NCI-H82 treated with DMSO at 0.1 percent for 48 hours (cell line): ENCODE data around the gene SORBS1.
"Not testable (repeated sequence)": the region's sequence is repeated elsewhere in the genome, so short reads cannot be mapped to it uniquely, and the experiment has no call there.

Source experiments
- DNase-seq: peaks from one replicate; lab custom pipeline; 2025; ENCODE audit not compliant: unreplicated experiment; lab: John Stamatoyannopoulos, UW

SORBS1 gene

GRCh38 chr10:95354110-95354509 is 207.1 kb downstream of the SORBS1 start:
- DNase-seq = no peak

GRCh38 chr10:95353123-95353522 is 208.0 kb downstream of the SORBS1 start:
- DNase-seq = no peak

- no peak for DNase-seq
These were observed 208.5 kb downstream of the SORBS1 start for GRCh38 chr10:95352684-95353083.

GRCh38 chr10:95350830-95351228 is 210.3 kb downstream of the SORBS1 start:
- no peak for DNase-seq

- no peak for DNase-seq
These were observed 210.8 kb downstream of the SORBS1 start for GRCh38 chr10:95350219-95350829.

GRCh38 chr10:95347402-95347766 is 213.8 kb downstream of the SORBS1 start:
- DNase-seq = not testable (repeated sequence)

- no peak for DNase-seq
These were observed 214.3 kb downstream of the SORBS1 start for GRCh38 chr10:95346715-95347401.

GRCh38 chr10:95343573-95343972 is 217.6 kb downstream of the SORBS1 start:
- DNase-seq = no peak

- DNase-seq = no peak
These were observed 219.4 kb downstream of the SORBS1 start for GRCh38 chr10:95341716-95342130.

GRCh38 chr10:95339863-95340262 is 221.3 kb downstream of the SORBS1 start:
- no peak for DNase-seq

GRCh38 chr10:95337423-95338160 is 223.6 kb downstream of the SORBS1 start:
- DNase-seq = no peak

GRCh38 chr10:95336702-95337101 is 224.5 kb downstream of the SORBS1 start:
- no peak for DNase-seq

GRCh38 chr10:95335933-95336699 is 225.1 kb downstream of the SORBS1 start:
- DNase-seq = no peak

- no peak for DNase-seq
These were observed 226.4 kb downstream of the SORBS1 start for GRCh38 chr10:95334805-95335144.

GRCh38 chr10:95333997-95334804 is 227.0 kb downstream of the SORBS1 start:
- DNase-seq = no peak

- DNase-seq = no peak
These were observed 228.4 kb downstream of the SORBS1 start for GRCh38 chr10:95332666-95333249.

GRCh38 chr10:95331596-95332130 is 229.5 kb downstream of the SORBS1 start:
- DNase-seq = no peak

- DNase-seq = no peak
These were observed 230.2 kb downstream of the SORBS1 start for GRCh38 chr10:95330966-95331453.

- no peak for DNase-seq
These were observed 231.9 kb downstream of the SORBS1 start for GRCh38 chr10:95329296-95329695.

GRCh38 chr10:95328013-95328412 is 233.2 kb downstream of the SORBS1 start:
- no peak for DNase-seq
